HepG2 (cell line): ENCODE results near the gene C2orf49. TPM values are rescaled to one million over a fixed set of nuclear protein-coding genes. Genes with fewer than 3 reads are reported as not detected.

Experiments
- ATAC-seq: fragments of 200-7000 bp; cut with Tn5 transposase; 3 replicates; pipeline ENCODE4 v1.9.1; 2020; ENCODE audit warnings: mild to moderate bottlenecking, moderate library complexity
- BruUV-seq: library from RNA; stranded (reverse); fragments of 400-500 nt; replicated peaks from 2 replicates; lab custom pipeline; 2021; lab: Mats Ljungman, UMichigan
- CTCF ChIA-PET: fragments of 300-600 bp; formaldehyde crosslinking; extraction: SDS; loops from one replicate; lab custom pipeline; 2021; ENCODE audit warnings: low total read pairs, inconsistent platforms, low intra/inter-chr PET ratio; lab: Yijun Ruan, JAX
- POLR2A ChIA-PET: fragments of 350-600 bp; sonication (Branson Sonifier 250); formaldehyde crosslinking; loops from one replicate; lab custom pipeline; 2020; ENCODE audit warnings: antibody characterized with exemption, inconsistent platforms; lab: Yijun Ruan, JAX
- DNase-seq: peaks from one replicate; pipeline ENCODE4 v3.0.0-alpha.2; 2015; ENCODE audit warnings: low spot score
- FAIRE-seq: peaks from 3 replicates; lab custom pipeline; 2011; peaks lifted over from hg19 to GRCh38; lab: Jason Lieb, UNC
- H2AFZ ChIP-seq: one replicate; pipeline ENCODE4 v1.6.1; 2011; ENCODE audit warnings: low read length, inconsistent platforms
- H3K27ac ChIP-seq: fragments of 300-600 bp; 3 replicates; pipeline ENCODE4 v1.8.0; 2011; ENCODE audit warnings: mixed run types, mild to moderate bottlenecking, mixed read lengths, low read length, inconsistent platforms; ENCODE audit not compliant: insufficient read depth; ENCODE audit errors: extremely low read length
- H3K27me3 ChIP-seq, 2 experiments: fragments of 200-600 bp in 1 of 2; 2 replicates in 1 of 2; 3 replicates in 1 of 2; pipeline versions ENCODE4 v1.6.0 to v1.8.0; 2011; ENCODE audit warnings: low read length in 2 of 2, mild to moderate bottlenecking in 2 of 2, moderate library complexity in 2 of 2, inconsistent platforms in 1 of 2; ENCODE audit not compliant: insufficient read depth in 2 of 2, control insufficient read depth in 1 of 2
- H3K36me3 ChIP-seq, 2 experiments: fragments of 200-600 bp in 1 of 2; replicated peaks in 1 of 2; 2 replicates in 1 of 2; 3 replicates in 1 of 2; pipeline versions ENCODE4 v1.5.1 to v1.8.0; 2011; ENCODE audit warnings: low read length in 2 of 2, inconsistent platforms in 1 of 2; ENCODE audit not compliant: insufficient read depth in 2 of 2, control insufficient read depth in 1 of 2
- H3K4me1 ChIP-seq: 2 replicates; pipeline ENCODE4 v1.5.1; 2012; ENCODE audit warnings: low read length, inconsistent platforms; ENCODE audit not compliant: insufficient read depth
- H3K4me2 ChIP-seq: 2 replicates; pipeline ENCODE4 v1.6.0; 2011; ENCODE audit warnings: low read depth, low read length, inconsistent platforms
- H3K4me3 ChIP-seq, 3 experiments: fragments of 200-600 bp in 1 of 3; sonication (generic), shearing (Covaris generic) in 1 of 3; replicated peaks in 1 of 3; 2 replicates each; pipeline ENCODE4 v1.5.1; 2011 to 2016; ENCODE audit warnings: low read length in 3 of 3, inconsistent platforms in 2 of 3, low read depth in 2 of 3, mild to moderate bottlenecking in 2 of 3, control low read depth in 1 of 3, mixed read lengths in 1 of 3; ENCODE audit not compliant: insufficient read depth in 1 of 3
- H3K79me2 ChIP-seq: one replicate; pipeline ENCODE4 v1.6.1; 2011; ENCODE audit warnings: low read length, inconsistent platforms; ENCODE audit not compliant: insufficient read depth
- H3K9ac ChIP-seq: 2 replicates; pipeline ENCODE4 v1.6.0; 2011; ENCODE audit warnings: mild to moderate bottlenecking, low read depth, low read length, inconsistent platforms; ENCODE audit not compliant: insufficient read depth
- H3K9me3 ChIP-seq: 2 replicates; pipeline ENCODE4 v1.5.1; 2012; ENCODE audit warnings: mild to moderate bottlenecking, low read length
- H4K20me1 ChIP-seq: 2 replicates; pipeline ENCODE4 v1.6.0; 2011; ENCODE audit warnings: inconsistent platforms, mild to moderate bottlenecking, low read length, moderate library complexity; ENCODE audit not compliant: insufficient read depth
- NR2F2 ChIP-seq: IDR thresholded peaks from 2 replicates; pipeline ENCODE4 v1.6.1; 2012; ENCODE audit warnings: low read depth, inconsistent platforms, borderline replicate concordance
- SALL2 ChIP-seq: sonication (generic); formaldehyde crosslinking; IDR thresholded peaks from 2 replicates; pipeline ENCODE4 v1.8.1; 2023; ENCODE audit warnings: mild to moderate bottlenecking, missing genetic modification reagents, inconsistent platforms
- ZNF160 ChIP-seq: sonication (generic); formaldehyde crosslinking; IDR thresholded peaks from 2 replicates; pipeline ENCODE4 v1.8.0; 2022; ENCODE audit warnings: mild to moderate bottlenecking, inconsistent platforms, missing genetic modification reagents
- ZNF704 ChIP-seq: sonication (generic); formaldehyde crosslinking; IDR thresholded peaks from 2 replicates; pipeline ENCODE4 v1.8.1; 2023; ENCODE audit warnings: mild to moderate bottlenecking, inconsistent platforms, moderate library complexity, missing genetic modification reagents, borderline replicate concordance
- WGBS: methylation state at CpG from one replicate; pipeline ENCODE4 v1.1.6; 2017; ENCODE audit warnings: low lambda C conversion rate; 5-methylcytosine and 5-hydroxymethylcytosine counted together
- in situ Hi-C: cut with HindIII; loops from 2 replicates; pipeline ENCODE4 v1.10.0; 2017; ENCODE audit warnings: low pct_unique_long_range_greater_than_20kb; ENCODE audit not compliant: extremely low pct_ligation_motif_present
- intact Hi-C: fragments of 100-400 bp; cut with micrococcal nuclease; formaldehyde crosslinking; loops from one replicate; pipeline ENCODE4 v1.10.0; 2022; ENCODE audit not compliant: unreplicated experiment
- polyA plus RNA-seq, 8 experiments: library from polyadenylated mRNA; depleted of rRNA in 3 of 8; stranded (reverse) in 7 of 8; unstranded in 1 of 8; fragments of >200 nt; fragmentation: Illumina TruSeq in 4 of 8; extraction: Trizol in 4 of 8; gene quantifications; 2 replicates each; pipeline versions ENCODE4 v1.2.1 to v1.2.3, GENCODE V29; 2011 to 2016; ENCODE audit warnings: low read depth in 4 of 8, missing spikeins in 1 of 8, mixed read lengths in 1 of 8; ENCODE audit not compliant: insufficient read depth in 1 of 8
- total RNA-seq, 5 experiments: library from RNA; depleted of rRNA; stranded (reverse); fragments of >200 nt; fragmentation: Illumina TruSeq; extraction: Trizol; gene quantifications; 2 replicates each; pipeline ENCODE4 v1.2.3, GENCODE V29; 2016; ENCODE audit warnings: low read depth in 1 of 5
- TF ChIP-seq, protein P1 (sequence below): IDR thresholded peaks from 2 replicates; pipeline ENCODE4 v1.6.1; 2016; ENCODE audit warnings: mild to moderate bottlenecking
- TF ChIP-seq, protein P2 (sequence below), 2 experiments: fragments of 450-650 bp in 1 of 2; sonication (generic) in 1 of 2; formaldehyde crosslinking in 1 of 2; IDR thresholded peaks; 2 replicates each; pipeline versions ENCODE4 v1.6.1 to v1.8.0; 2016 to 2022; ENCODE audit warnings: antibody characterized with exemption in 1 of 2, mild to moderate bottlenecking in 1 of 2, missing genetic modification reagents in 1 of 2

Gene C2orf49
- total and polyA plus RNA-seq, 2 of the 13 experiments (the other 11 are each of a cell fraction or from before 2014, with no cell fraction given): 24.7 to 28.8 TPM

- in situ Hi-C loops (no loop called here), intact Hi-C loops (no loop called here)
- Histone ChIP-seq H3K4me1 (no peaks in the 10 kb centered on the region), H3K36me3 (peaks cover 8 to 55% of the 10 kb centered on the region in 2 experiments), H3K27ac (no peak overlapping the region), H2AFZ (no peak overlapping the region), H3K4me2 (no peak overlapping the region), H3K79me2 (no peaks in the 10 kb centered on the region), H3K9ac (no peak overlapping the region), H3K27me3 (no peaks in the 10 kb centered on the region), H3K4me3 (no peak overlapping the region), H3K9me3 (no peaks in the 10 kb centered on the region), H4K20me1 (no peaks in the 10 kb centered on the region)
- BruUV-seq: no TSS peak
- no peak for TF ChIP-seq SALL2 (CRISPR knock-in tag)
- TF ChIP-seq, protein P1, sequence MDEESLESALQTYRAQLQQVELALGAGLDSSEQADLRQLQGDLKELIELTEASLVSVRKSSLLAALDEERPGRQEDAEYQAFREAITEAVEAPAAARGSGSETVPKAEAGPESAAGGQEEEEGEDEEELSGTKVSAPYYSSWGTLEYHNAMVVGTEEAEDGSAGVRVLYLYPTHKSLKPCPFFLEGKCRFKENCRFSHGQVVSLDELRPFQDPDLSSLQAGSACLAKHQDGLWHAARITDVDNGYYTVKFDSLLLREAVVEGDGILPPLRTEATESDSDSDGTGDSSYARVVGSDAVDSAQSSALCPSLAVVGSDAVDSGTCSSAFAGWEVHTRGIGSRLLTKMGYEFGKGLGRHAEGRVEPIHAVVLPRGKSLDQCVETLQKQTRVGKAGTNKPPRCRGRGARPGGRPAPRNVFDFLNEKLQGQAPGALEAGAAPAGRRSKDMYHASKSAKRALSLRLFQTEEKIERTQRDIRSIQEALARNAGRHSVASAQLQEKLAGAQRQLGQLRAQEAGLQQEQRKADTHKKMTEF (CRISPR knock-in tag): no peak
- no peak for TF ChIP-seq ZNF704 (CRISPR knock-in tag)
- no peak for TF ChIP-seq NR2F2
- TF ChIP-seq, protein P2, sequence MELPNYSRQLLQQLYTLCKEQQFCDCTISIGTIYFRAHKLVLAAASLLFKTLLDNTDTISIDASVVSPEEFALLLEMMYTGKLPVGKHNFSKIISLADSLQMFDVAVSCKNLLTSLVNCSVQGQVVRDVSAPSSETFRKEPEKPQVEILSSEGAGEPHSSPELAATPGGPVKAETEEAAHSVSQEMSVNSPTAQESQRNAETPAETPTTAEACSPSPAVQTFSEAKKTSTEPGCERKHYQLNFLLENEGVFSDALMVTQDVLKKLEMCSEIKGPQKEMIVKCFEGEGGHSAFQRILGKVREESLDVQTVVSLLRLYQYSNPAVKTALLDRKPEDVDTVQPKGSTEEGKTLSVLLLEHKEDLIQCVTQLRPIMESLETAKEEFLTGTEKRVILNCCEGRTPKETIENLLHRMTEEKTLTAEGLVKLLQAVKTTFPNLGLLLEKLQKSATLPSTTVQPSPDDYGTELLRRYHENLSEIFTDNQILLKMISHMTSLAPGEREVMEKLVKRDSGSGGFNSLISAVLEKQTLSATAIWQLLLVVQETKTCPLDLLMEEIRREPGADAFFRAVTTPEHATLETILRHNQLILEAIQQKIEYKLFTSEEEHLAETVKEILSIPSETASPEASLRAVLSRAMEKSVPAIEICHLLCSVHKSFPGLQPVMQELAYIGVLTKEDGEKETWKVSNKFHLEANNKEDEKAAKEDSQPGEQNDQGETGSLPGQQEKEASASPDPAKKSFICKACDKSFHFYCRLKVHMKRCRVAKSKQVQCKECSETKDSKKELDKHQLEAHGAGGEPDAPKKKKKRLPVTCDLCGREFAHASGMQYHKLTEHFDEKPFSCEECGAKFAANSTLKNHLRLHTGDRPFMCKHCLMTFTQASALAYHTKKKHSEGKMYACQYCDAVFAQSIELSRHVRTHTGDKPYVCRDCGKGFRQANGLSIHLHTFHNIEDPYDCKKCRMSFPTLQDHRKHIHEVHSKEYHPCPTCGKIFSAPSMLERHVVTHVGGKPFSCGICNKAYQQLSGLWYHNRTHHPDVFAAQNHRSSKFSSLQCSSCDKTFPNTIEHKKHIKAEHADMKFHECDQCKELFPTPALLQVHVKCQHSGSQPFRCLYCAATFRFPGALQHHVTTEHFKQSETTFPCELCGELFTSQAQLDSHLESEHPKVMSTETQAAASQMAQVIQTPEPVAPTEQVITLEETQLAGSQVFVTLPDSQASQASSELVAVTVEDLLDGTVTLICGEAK (IDR thresholded peaks at IDR 0.05): no peak
- TF ChIP-seq, protein P2 (CRISPR knock-in tag; IDR thresholded peaks at IDR 0.05): no peak
- TF ChIP-seq ZNF160 (CRISPR knock-in tag): peak; percentile 90
- DNase-seq (no peak), FAIRE-seq (no peak), ATAC-seq (no peak)
- POLR2A ChIA-PET: no interaction called here
- 97% methylated on average over 1 of the region's 1 CpG for WGBS
- CTCF ChIA-PET: no interaction called here
These were observed 19.8 kb downstream of the C2orf49 start for GRCh38 chr2:105357122-105357521.
